ENCODE data around the gene GNAS.

GNAS gene

GRCh38 chr20:58895448-58896180 lies 43.1 kb downstream of the GNAS start:
- POLR2A ChIA-PET (ENCODE audit: low non-redundant PET): no interaction called here
- no peak for TF ChIP-seq CTCF (conservative IDR thresholded peaks at IDR 0.05; ENCODE audit: low read depth)
- CTCF ChIA-PET: no interaction called here
- DNase-seq (ENCODE audit: low spot score): no peak
- H3K27ac ChIP-seq: no peak overlapping the region

GRCh38 chr20:58896820-58897219 lies 44.3 kb downstream of the GNAS start:
- ChIA-PET CTCF (interaction anchor here (0.6 to 0.8 kb wide), 2 partner anchors 135 to 159 kb away, joined by 3 to 4 read pairs; partner anchors contain the start of gene ATP5F1E), POLR2A (ENCODE audit: low non-redundant PET) (no interaction called here)
- H3K27ac ChIP-seq: no peak overlapping the region
- no peak for DNase-seq (ENCODE audit: low spot score)
- no peak for TF ChIP-seq CTCF (conservative IDR thresholded peaks at IDR 0.05; ENCODE audit: low read depth)

- H3K27ac ChIP-seq: no peak overlapping the region
- ChIA-PET CTCF (interaction anchor here (1.2 kb wide), 1 partner anchor 326 kb away, joined by 4 read pairs; no protein-coding TSS in a partner anchor), POLR2A (ENCODE audit: low non-redundant PET) (no interaction called here)
- DNase-seq (ENCODE audit: low spot score): no peak
- TF ChIP-seq CTCF (conservative IDR thresholded peaks at IDR 0.05; ENCODE audit: low read depth): no peak
These were observed 45.0 kb downstream of the GNAS start for GRCh38 chr20:58897488-58897887.

GRCh38 chr20:58898629-58899408 lies 46.3 kb downstream of the GNAS start:
- no peak overlapping the region for H3K27ac ChIP-seq
- no peak for DNase-seq (ENCODE audit: low spot score)
- ChIA-PET CTCF (interaction anchor here (1.2 kb wide), 1 partner anchor 324 kb away, joined by 4 read pairs; no protein-coding TSS in a partner anchor), POLR2A (ENCODE audit: low non-redundant PET) (interaction anchor here (0.6 kb wide), 1 partner anchor 88 kb away, joined by 4 read pairs; no protein-coding TSS in a partner anchor)
- TF ChIP-seq CTCF (conservative IDR thresholded peaks at IDR 0.05; ENCODE audit: low read depth): no peak

GRCh38 chr20:58899512-58899911 lies 47.0 kb downstream of the GNAS start:
- DNase-seq (ENCODE audit: low spot score): no peak
- no peak overlapping the region for H3K27ac ChIP-seq
- CTCF ChIA-PET: no interaction called here
- POLR2A ChIA-PET (ENCODE audit: low non-redundant PET): no interaction called here
- TF ChIP-seq CTCF (conservative IDR thresholded peaks at IDR 0.05; ENCODE audit: low read depth): no peak

- DNase-seq (ENCODE audit: low spot score): no peak
- ChIA-PET POLR2A (ENCODE audit: low non-redundant PET) (interaction anchor here (1.1 kb wide), 1 partner anchor 143 kb away, joined by 5 read pairs; the partner anchor contains the start of gene PRELID3B), CTCF (no interaction called here)
- TF ChIP-seq CTCF (conservative IDR thresholded peaks at IDR 0.05; ENCODE audit: low read depth): no peak
- no peak overlapping the region for H3K27ac ChIP-seq
These were observed 47.9 kb downstream of the GNAS start for GRCh38 chr20:58900397-58900796.
